Activated CD8-positive, alpha-beta T cell treated with anti-CD3 and anti-CD28 coated beads for 36 hours (primary cell): Measurements from ENCODE around the gene CLDN19. TPM values are rescaled to one million over a fixed set of nuclear protein-coding genes. Genes with fewer than 3 reads are reported as not detected.
A peak's percentile ranks its signal among the peaks of the same experiment; 100 is the strongest.

Experiments
- ATAC-seq: fragments of 200-7000 bp; cut with Tn5 transposase; one replicate; pipeline ENCODE4 v1.10.0; 2021; ENCODE audit warnings: mild to moderate bottlenecking, moderate library complexity
- CTCF ChIA-PET: fragments of 350-600 bp; sonication (Branson Sonifier 250); formaldehyde crosslinking; loops from one replicate; lab custom pipeline; 2021; ENCODE audit warnings: antibody characterized with exemption; lab: Charles Lee
- POLR2A ChIA-PET: fragments of 350-600 bp; sonication (Branson Sonifier 250); formaldehyde crosslinking; loops from one replicate; lab custom pipeline; 2021; ENCODE audit warnings: antibody characterized with exemption; lab: Charles Lee
- DNase-seq: peaks from one replicate; pipeline ENCODE4 v3.0.0-alpha.2; 2020
- H3K27ac Mint-ChIP-seq: one replicate; pipeline ENCODE4 v1.8.0; 2021; ENCODE audit warnings: mild to moderate bottlenecking, mixed read lengths
- H3K27me3 Mint-ChIP-seq: one replicate; pipeline ENCODE4 v1.8.0; 2021; ENCODE audit warnings: mixed read lengths
- H3K36me3 Mint-ChIP-seq: one replicate; pipeline ENCODE4 v1.8.0; 2021; ENCODE audit warnings: low read depth, mixed read lengths
- H3K4me1 Mint-ChIP-seq: one replicate; pipeline ENCODE4 v1.8.0; 2021; ENCODE audit warnings: low read depth, mixed read lengths
- H3K4me3 Mint-ChIP-seq: one replicate; pipeline ENCODE4 v1.8.0; 2021; ENCODE audit warnings: mild to moderate bottlenecking, moderate library complexity, mixed read lengths
- H3K9me3 Mint-ChIP-seq: one replicate; pipeline ENCODE4 v1.8.0; 2021; ENCODE audit warnings: mixed read lengths
- intact Hi-C: fragments of 100-400 bp; cut with micrococcal nuclease; formaldehyde crosslinking; loops from one replicate; pipeline ENCODE4 v1.10.0; 2022
- total RNA-seq, 2 experiments: library from RNA; stranded (reverse); gene quantifications; one replicate each; pipeline ENCODE4 v1.2.3, GENCODE V29; 2021
- TF ChIP-seq, protein P1 (sequence below): fragments of 200-600 bp; IDR thresholded peaks from one replicate; pipeline ENCODE4 v1.8.0; 2022; ENCODE audit warnings: antibody characterized with exemption, mild to moderate bottlenecking

The CLDN19 gene
- total RNA-seq, 2 experiments from 2014 or later = not detected

GRCh38 chr1:42776502-42776901 lies 36.5 kb upstream of the CLDN19 start:
- Mint-ChIP-seq H3K27me3 (no peaks in the 10 kb centered on the region), H3K9me3 (no peaks in the 10 kb centered on the region), H3K4me1 (peaks cover 33% of the 10 kb centered on the region), H3K4me3 (no peak overlapping the region), H3K27ac (no peak overlapping the region), H3K36me3 (peaks cover 57% of the 10 kb centered on the region)
- ATAC-seq = no peak
- CTCF ChIA-PET = interaction anchor here (1.2 to 3.7 kb wide), 6 partner anchors 9 to 300 kb away, joined by 3 to 41 read pairs (median 6); partner anchors contain the start of genes C1orf50 and P3H1
- POLR2A ChIA-PET = interaction anchor here (0.6 to 1.2 kb wide), 3 partner anchors 137 to 928 kb away, joined by 3 read pairs; no protein-coding TSS in a partner anchor
- intact Hi-C loops = no loop called here
- TF ChIP-seq, protein P1, sequence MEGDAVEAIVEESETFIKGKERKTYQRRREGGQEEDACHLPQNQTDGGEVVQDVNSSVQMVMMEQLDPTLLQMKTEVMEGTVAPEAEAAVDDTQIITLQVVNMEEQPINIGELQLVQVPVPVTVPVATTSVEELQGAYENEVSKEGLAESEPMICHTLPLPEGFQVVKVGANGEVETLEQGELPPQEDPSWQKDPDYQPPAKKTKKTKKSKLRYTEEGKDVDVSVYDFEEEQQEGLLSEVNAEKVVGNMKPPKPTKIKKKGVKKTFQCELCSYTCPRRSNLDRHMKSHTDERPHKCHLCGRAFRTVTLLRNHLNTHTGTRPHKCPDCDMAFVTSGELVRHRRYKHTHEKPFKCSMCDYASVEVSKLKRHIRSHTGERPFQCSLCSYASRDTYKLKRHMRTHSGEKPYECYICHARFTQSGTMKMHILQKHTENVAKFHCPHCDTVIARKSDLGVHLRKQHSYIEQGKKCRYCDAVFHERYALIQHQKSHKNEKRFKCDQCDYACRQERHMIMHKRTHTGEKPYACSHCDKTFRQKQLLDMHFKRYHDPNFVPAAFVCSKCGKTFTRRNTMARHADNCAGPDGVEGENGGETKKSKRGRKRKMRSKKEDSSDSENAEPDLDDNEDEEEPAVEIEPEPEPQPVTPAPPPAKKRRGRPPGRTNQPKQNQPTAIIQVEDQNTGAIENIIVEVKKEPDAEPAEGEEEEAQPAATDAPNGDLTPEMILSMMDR = no peak
- no peak for DNase-seq

GRCh38 chr1:42774928-42775526 lies 35.0 kb upstream of the CLDN19 start:
- Mint-ChIP-seq H3K4me1 (peaks cover 38% of the 10 kb centered on the region), H3K27ac (peak overlapping the region; percentile 12), H3K27me3 (no peaks in the 10 kb centered on the region), H3K4me3 (no peak overlapping the region), H3K36me3 (peaks cover 56% of the 10 kb centered on the region), H3K9me3 (no peaks in the 10 kb centered on the region)
- TF ChIP-seq, protein P1 = no peak
- CTCF ChIA-PET = interaction anchor here (0.7 kb wide), 1 partner anchor 17 kb away, joined by 3 read pairs; no protein-coding TSS in a partner anchor
- intact Hi-C loops = no loop called here
- ATAC-seq (no peak), DNase-seq (peak; percentile 14)
- POLR2A ChIA-PET = no interaction called here

DNA sequence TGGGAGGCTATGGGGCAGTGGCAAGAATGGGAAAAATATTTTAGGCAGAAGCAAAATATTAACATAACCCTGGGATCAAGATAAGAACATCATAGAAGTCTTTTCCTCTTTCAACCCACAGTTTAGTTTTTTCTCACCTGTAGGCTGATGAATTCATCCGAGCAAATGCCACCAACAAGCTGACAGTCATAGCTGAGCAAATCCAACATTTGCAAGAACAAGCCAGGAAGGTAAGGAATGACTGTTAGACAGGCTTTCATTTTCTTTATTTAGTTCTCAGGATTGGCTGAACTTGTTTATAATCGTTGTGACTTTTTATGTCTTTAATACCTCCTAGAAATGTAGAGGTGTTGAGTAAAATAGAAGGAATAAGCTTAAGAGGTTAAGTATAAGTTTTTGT lies 33.4 kb upstream of the CLDN19 start:
- CTCF ChIA-PET = interaction anchor here (0.8 to 1.3 kb wide), 2 partner anchors 140 to 150 kb away, joined by 3 read pairs; no protein-coding TSS in a partner anchor
- TF ChIP-seq, protein P1 = no peak
- no peak for DNase-seq
- POLR2A ChIA-PET = no interaction called here
- Mint-ChIP-seq H3K27ac (peak overlapping the region; percentile 58), H3K4me1 (peaks cover 38% of the 10 kb centered on the region), H3K9me3 (no peaks in the 10 kb centered on the region), H3K27me3 (no peaks in the 10 kb centered on the region), H3K36me3 (peaks cover 54% of the 10 kb centered on the region), H3K4me3 (no peak overlapping the region)
- no peak for ATAC-seq
- intact Hi-C loops = no loop called here

DNA sequence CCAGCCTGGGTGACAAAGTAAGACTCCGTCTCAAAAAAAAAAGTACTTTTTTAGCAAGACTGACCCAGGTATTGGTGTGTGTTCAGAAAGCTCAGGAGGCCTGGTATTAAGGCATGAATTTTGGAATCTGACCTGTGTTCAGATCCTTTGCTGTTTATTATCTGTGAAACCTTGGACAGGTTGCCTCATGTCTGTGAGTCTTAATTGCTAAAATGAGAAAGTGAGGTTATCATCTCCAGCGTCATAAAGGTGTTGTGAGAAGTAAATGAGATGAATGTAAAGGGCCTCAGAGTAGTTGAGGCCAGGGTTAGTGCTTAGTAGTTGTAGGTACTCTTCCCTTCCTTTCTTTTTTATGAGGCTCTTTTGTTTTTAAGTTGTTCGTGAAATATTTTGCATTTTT lies 29.8 kb upstream of the CLDN19 start:
- Mint-ChIP-seq H3K4me3 (no peak overlapping the region), H3K27ac (no peak overlapping the region), H3K36me3 (peaks cover 27% of the 10 kb centered on the region), H3K4me1 (peaks cover 32% of the 10 kb centered on the region), H3K9me3 (no peaks in the 10 kb centered on the region), H3K27me3 (no peaks in the 10 kb centered on the region)
- ChIA-PET POLR2A (interaction anchor here (0.7 kb wide), 1 partner anchor 72 kb away, joined by 3 read pairs; no protein-coding TSS in a partner anchor), CTCF (interaction anchor here (1.0 to 4.6 kb wide), 3 partner anchors 8 to 77 kb away, joined by 3 to 41 read pairs (median 6); partner anchors contain the start of gene ZNF691)
- TF ChIP-seq, protein P1 = no peak
- intact Hi-C loops = no loop called here
- ATAC-seq = no peak
- no peak for DNase-seq

GRCh38 chr1:42768172-42768571 lies 28.1 kb upstream of the CLDN19 start:
- Mint-ChIP-seq H3K27me3 (no peaks in the 10 kb centered on the region), H3K4me1 (peaks cover 27% of the 10 kb centered on the region), H3K9me3 (no peaks in the 10 kb centered on the region), H3K27ac (peak overlapping the region; percentile 91), H3K36me3 (peaks cover 19% of the 10 kb centered on the region), H3K4me3 (no peak overlapping the region)
- ATAC-seq (no peak), DNase-seq (no peak)
- ChIA-PET CTCF (interaction anchor here (1.0 to 4.6 kb wide), 4 partner anchors 10 to 306 kb away, joined by 4 to 41 read pairs (median 10); partner anchors contain the start of gene ZNF691), POLR2A (interaction anchor here (1.1 to 2.3 kb wide), 3 partner anchors 12 to 156 kb away, joined by 6 to 7 read pairs (median 7); partner anchors contain the start of gene PPIH)
- TF ChIP-seq, protein P1 = no peak
- intact Hi-C loops = no loop called here
